Activated CD8-positive, alpha-beta memory T cell treated with anti-CD3 and anti-CD28 coated beads, Interleukin-2, amount 50 U/mL, for 48 hours (primary cell): ENCODE data around the gene SLC38A10.

ENCODE experiments used
- DNase-seq: peaks from one replicate; pipeline ENCODE4 v3.0.0-alpha.2; 2020

SLC38A10 gene

GRCh38 chr17:81273698-81274470 lies 21.2 kb downstream of the SLC38A10 start:
- no peak for DNase-seq

DNA sequence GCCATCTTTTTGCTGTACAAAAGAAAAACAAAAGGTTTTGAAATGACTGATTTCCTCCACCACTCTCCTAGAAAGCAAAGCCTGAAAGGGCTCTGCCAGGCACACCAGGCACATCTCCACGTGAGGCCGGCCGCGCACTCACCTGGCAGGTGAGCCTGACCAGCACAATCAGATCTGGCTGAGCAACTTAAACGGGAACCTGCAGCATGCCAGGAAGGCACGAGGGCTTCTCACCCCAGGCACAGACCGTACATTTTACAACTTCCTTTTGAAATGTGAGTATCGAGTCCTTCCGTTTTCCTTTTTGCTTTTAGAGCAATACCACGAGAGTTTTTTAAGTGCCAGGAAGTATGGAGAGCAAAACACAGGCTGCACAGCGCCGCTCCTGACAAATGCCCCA lies 22.5 kb downstream of the SLC38A10 start:
- DNase-seq, result no peak

GRCh38 chr17:81271226-81271625 lies 23.9 kb downstream of the SLC38A10 start:
- no peak for DNase-seq

GRCh38 chr17:81270279-81270678 lies 24.8 kb downstream of the SLC38A10 start:
- no peak for DNase-seq

DNA sequence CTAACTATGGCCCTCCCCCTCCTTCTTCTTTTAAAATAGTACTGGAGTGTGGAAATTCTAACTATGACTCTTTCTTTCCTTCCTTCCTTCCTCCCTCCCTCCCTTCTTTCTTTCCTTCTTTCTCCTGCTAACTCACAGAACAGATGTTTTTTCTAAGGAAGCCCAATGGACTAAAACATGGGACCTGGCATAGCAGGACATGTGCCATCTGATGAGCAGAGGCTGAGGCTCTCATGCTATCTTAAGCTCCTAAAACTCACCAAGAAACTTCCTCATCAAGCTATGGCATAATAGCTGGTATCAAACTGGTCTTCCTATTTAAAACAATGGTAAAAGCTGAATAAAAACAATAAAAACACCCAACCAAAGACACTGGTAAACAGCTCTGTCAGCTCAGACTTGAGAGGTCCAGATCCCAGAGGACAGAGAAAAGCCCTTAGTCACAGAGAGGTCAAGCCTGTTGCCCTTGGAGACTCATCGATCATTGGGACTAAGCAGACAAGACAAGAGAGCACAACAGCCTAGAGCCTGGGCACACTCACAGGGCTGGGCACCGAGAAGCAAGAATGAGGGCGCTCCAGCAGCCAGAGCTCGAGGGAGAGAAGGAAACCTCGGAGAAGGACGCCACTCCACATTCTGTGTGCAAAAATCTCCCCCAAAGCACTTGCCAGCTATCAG lies 27.6 kb downstream of the SLC38A10 start:
- no peak for DNase-seq

DNA sequence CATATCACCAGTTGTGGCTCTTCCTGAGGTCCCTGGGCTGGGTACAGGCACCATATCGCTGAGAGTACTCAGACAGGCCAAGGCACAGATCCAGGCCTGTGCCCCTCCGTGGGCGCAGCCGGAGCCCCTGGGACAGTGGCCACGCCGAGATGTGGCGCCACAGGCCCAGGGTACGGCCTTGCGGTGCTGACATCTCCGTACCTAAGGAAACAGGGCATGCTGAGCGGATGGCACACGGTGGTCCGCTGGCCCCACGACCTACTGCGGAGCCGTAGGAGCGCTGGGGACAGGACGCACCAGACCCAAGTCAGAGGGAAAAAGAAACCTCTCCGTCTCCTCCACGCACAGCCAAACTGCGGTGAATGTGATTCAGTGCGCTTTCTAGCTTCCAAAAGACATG lies 29.5 kb downstream of the SLC38A10 start:
- DNase-seq, result no peak

- no peak for DNase-seq
Measured at GRCh38 chr17:81264640-81265039, 30.5 kb downstream of the SLC38A10 start.

GRCh38 chr17:81263371-81264181 lies 31.5 kb downstream of the SLC38A10 start:
- no peak for DNase-seq

DNA sequence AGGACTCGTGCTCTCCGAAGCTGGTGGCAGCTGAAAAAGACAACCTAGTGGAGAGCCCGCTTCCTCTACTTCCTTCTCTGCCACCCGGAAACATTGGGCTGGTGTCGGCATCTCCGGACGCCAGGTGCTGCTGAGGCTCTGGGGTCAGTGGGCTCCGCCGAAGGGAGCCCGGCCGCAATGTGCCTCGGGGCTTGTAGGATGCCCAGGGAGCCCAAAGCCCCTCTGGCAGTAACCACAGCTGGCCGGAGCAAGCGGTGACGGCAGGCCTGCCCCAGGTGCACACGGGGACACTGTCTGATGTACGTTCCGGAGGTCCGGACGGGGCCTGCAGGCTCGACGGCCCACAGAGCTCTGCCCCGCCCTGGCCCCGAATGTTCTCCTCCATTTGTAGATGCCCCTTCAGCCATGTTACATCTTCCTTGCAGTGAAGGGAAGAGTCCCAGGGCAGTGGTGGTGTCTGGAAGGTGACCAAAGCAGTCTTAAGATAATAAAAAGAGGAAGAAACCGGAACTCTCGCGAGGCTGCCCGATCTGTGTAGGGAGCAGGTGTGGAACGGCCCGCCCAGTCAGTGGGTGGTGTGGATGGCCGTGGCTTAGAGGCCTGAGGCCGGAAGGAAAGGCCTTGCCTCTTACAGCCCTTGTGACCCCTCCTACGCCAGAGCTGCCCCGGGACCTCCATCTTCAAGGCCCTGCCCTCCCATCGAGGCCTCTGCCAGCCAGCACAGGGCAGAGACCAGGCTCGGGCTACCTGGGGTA lies 33.3 kb downstream of the SLC38A10 start:
- DNase-seq, result no peak

- DNase-seq, result no peak
Measured at GRCh38 chr17:81261096-81261495, 34.0 kb downstream of the SLC38A10 start.

GRCh38 chr17:81260641-81261040 lies 34.5 kb downstream of the SLC38A10 start:
- no peak for DNase-seq

- no peak for DNase-seq
Measured at GRCh38 chr17:81260171-81260570, 34.9 kb downstream of the SLC38A10 start.

DNA sequence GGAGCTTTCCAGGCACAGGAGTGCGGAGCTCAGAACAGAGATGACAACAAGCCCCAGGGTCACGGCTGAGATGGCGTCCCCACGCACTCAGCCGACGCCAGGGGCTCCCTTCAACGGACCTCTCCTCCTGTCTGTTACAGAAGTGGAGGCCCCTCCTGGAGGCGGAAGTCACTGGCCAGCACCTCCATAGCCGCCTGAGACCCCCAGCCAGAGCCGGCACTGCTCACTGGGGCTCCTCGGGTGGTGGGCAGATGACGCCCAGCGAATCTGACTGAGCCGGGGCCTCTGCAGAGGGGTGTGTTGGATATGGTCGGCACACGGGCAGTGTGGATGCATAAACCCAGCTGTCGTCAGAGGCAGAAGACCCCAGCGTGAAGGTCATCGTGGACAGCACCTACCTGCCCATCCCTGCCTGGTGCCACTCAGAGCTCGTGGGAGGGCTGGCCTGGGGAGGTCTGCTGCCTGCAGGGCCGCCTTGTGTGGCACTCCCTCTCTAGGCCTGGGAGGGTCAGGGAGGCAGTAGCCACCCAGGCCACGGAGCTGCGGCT lies 36.0 kb downstream of the SLC38A10 start:
- DNase-seq, result no peak

DNA sequence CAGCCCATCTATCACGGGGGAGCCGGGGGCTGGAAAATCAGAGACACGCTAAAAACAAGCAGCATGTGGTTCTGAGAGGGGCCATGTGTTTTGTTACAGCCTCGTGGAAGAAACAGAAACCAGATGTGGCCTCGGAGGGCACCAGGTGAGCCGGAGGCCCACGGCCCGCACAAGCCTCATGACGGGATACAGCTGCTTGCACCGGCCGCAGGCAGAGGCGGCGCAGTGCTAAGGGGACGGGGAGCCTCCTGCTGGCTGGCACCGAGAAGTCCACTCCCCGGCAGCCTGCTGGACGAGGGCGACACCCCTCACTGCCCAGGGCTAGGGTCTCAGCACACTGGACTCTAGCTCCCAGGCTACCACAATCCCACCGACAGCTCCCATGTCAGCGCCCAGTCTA lies 36.8 kb downstream of the SLC38A10 start:
- DNase-seq, result no peak

GRCh38 chr17:81257533-81257932 lies 37.6 kb downstream of the SLC38A10 start:
- DNase-seq, result no peak

DNA sequence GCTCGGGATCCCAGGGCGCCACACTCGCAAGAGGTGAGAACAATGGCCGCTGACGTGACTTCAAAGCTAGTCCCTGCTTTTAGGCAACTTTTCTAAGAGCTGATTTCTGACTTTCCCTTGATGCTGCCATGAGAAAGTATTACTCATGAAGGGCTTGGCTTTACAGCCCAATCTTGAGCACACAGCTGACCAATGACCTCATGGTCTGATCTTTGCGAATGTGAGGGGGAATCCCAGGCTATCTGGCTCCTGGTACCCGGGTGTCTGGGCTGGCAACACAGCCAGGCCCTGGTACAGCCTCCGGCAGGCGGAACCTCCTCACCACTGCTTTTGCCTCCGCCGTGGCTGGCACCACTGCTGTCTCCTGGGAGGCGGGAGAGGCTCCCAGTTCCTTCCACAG lies 38.5 kb downstream of the SLC38A10 start:
- DNase-seq, result no peak

DNA sequence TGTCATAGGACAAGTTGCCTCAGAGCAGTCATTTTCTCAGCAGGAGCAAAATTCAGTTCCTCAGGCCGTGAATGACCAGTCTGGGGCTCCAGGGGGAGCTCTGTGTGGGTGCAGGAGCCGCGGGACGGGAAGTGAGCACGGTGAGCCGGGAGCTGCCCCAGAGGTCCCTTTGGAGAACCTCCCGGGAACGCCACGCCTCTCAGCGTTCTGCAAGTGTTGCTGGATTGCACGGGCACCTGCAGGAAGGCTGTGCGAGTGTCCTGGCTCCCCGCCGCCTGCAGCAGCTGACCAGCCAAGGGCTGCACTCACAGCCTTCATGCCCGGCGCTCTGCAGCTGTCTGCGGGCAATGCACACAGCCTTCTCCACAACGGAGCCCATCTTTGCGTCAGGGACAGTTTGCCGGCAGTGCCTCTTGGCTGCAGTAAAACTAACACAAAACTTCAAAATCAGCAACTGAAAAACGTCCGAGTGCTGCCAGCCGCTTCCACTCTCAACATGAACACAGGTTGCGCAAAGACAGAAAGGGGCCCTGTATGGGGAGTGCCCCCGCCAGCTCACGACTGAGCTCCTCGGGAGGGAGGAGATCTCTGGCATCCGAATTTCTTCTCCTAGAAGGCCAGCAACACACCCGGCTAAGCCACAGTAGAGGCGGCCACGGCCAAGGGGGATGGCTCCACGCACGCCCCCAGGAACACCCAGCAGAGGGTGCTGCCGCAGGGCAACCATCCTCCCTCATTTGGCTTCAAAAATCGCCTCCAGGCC lies 40.0 kb downstream of the SLC38A10 start:
- DNase-seq, result no peak

DNA sequence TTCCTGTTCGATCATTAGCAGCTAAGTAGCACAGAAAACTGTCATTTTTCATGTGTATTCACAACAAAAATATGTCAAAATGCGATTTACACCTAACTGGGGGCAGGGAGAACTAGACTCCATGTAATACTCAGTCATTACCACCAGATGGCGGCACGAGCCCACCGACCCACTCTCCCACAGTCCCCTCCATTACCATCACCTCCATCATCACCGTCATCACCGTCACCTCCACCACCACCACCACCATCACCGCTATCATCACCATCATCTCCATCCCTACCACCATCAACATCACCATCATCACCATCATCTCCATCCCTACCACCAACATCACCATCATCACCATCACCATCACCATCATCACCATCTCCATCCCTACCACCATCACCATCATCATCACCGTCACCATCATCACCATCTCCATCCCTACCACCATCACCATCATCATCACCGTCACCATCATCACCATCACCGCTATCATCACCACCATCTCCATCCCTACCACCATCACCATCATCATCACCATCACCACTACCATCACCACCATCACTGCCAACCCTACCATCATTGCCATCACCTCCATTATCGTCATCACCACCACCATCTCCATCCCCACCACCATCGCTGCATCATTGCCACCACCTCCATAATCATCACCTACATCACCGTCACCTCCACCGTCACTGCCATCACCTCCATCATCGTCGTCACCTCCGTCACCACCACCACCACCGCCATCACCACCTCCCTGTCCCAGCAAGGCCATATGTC lies 41.6 kb downstream of the SLC38A10 start:
- peak; percentile 78 for DNase-seq

DNA sequence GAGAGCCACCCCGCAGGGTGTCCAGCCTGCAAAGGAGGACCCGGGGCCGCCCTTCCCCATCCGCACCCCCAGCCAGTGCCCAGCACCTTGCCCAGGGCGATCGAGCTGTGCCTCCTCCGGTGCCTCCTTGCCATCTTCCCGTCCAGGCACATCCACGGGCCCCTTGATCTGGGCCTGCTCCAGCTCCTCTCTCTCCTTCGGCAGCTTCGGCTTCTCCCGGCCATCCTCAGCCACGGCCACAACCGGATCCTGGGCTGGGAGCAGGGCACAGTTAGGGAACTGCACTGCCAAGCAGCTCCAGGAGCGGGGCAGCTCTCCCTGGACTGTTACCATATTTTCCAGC lies 42.1 kb downstream of the SLC38A10 start:
- no peak for DNase-seq

GRCh38 chr17:81252326-81252986 lies 42.7 kb downstream of the SLC38A10 start:
- DNase-seq, result no peak
